ENCODE measurements around the gene USP44. TPM values are rescaled to one million over a fixed set of nuclear protein-coding genes. Genes with fewer than 3 reads are reported as not detected.

USP44 gene
- total RNA-seq, 1 donor from 2014 or later, result 5.4 TPM

DNA sequence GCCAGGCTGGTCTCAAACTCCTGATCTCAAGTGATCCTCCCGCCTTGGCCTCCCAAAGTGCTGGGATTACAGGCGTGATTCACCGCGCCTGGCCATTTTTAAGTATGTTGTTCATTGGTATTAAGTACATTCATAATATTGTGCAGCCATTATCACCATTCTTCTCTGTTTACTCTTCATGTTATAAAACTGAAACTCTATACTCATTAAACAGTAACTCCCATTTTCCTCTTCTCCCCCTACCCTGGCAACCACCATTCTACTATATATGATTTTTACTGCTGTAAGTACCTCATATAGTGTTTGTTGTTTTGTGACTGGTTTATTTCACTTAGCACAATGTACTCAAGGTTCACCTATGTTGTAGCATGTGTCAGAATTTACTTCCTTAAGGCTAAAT lies 54.2 kb downstream of the USP44 start:
- ATAC-seq (ENCODE audit: low read depth) (no peak), DNase-seq (no peak)
- no peak overlapping the region for H3K4me3 Mint-ChIP-seq
- ChIA-PET POLR2A (no interaction called here), CTCF (no interaction called here)
- peaks cover 65% of the 10 kb centered on the region for H3K36me3 Mint-ChIP-seq (ENCODE audit: low read depth)
- no peak overlapping the region for H3K27ac Mint-ChIP-seq
- no peaks in the 10 kb centered on the region for H3K9me3 Mint-ChIP-seq
- peaks cover 6% of the 10 kb centered on the region for H3K4me1 Mint-ChIP-seq
- intact Hi-C loops (cut with micrococcal nuclease), result no loop called here
- TF ChIP-seq, protein P1, sequence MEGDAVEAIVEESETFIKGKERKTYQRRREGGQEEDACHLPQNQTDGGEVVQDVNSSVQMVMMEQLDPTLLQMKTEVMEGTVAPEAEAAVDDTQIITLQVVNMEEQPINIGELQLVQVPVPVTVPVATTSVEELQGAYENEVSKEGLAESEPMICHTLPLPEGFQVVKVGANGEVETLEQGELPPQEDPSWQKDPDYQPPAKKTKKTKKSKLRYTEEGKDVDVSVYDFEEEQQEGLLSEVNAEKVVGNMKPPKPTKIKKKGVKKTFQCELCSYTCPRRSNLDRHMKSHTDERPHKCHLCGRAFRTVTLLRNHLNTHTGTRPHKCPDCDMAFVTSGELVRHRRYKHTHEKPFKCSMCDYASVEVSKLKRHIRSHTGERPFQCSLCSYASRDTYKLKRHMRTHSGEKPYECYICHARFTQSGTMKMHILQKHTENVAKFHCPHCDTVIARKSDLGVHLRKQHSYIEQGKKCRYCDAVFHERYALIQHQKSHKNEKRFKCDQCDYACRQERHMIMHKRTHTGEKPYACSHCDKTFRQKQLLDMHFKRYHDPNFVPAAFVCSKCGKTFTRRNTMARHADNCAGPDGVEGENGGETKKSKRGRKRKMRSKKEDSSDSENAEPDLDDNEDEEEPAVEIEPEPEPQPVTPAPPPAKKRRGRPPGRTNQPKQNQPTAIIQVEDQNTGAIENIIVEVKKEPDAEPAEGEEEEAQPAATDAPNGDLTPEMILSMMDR (IDR thresholded peaks at IDR 0.05), result no peak
- no peaks in the 10 kb centered on the region for H3K27me3 Mint-ChIP-seq

DNA sequence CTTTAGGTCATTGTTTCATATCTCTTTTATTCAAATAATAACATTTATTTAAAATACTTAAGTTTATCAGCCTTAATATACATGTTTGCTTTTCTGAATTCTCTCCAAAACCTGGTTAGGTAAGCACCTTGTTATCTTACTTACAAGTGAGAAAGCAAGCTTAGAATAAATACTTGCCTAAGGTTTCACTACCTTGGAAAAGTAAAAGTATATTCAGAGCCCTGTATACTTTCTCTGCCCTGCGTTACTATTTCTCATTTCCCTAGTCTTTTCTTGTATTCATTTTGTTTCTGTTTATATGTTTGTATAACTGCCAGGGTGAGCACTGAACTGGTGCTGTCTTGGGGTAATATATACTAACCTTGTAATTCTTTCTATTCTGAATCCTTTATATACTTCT lies 55.8 kb downstream of the USP44 start:
- CTCF ChIA-PET, result no interaction called here
- POLR2A ChIA-PET, result no interaction called here
- no peaks in the 10 kb centered on the region for H3K27me3 Mint-ChIP-seq
- H3K4me1 Mint-ChIP-seq, result peaks cover 6% of the 10 kb centered on the region
- no peak for DNase-seq
- peak overlapping the region; percentile 20 for H3K27ac Mint-ChIP-seq
- TF ChIP-seq, protein P1 (IDR thresholded peaks at IDR 0.05), result no peak
- intact Hi-C loops (cut with micrococcal nuclease), result no loop called here
- ATAC-seq (ENCODE audit: low read depth), result no peak
- H3K36me3 Mint-ChIP-seq (ENCODE audit: low read depth), result peaks cover 74% of the 10 kb centered on the region
- no peak overlapping the region for H3K4me3 Mint-ChIP-seq
- no peaks in the 10 kb centered on the region for H3K9me3 Mint-ChIP-seq

DNA sequence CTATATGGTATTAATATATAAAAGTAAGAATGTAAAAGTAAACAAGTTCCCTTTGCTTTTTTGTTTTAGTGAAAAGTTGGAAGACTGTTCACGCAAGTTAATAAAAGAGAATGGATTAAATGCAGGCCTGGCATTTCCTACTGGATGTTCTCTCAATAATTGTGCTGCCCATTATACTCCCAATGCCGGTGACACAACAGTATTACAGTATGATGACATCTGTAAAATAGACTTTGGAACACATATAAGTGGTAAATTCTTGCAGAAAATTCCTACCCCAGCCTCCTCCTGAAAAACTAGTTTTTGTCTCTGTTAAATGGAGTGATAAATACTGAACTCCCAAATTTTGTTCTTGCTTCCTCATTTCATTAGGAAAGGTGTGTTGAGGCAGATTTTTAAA lies 56.4 kb downstream of the USP44 start:
- intact Hi-C loops (cut with micrococcal nuclease), result no loop called here
- ChIA-PET CTCF (no interaction called here), POLR2A (no interaction called here)
- TF ChIP-seq, protein P1 (IDR thresholded peaks at IDR 0.05), result no peak
- Mint-ChIP-seq H3K27ac (no peak overlapping the region), H3K4me3 (no peak overlapping the region), H3K4me1 (peaks cover 6% of the 10 kb centered on the region), H3K9me3 (no peaks in the 10 kb centered on the region), H3K27me3 (no peaks in the 10 kb centered on the region), H3K36me3 (ENCODE audit: low read depth) (peaks cover 72% of the 10 kb centered on the region)
- no peak for ATAC-seq (ENCODE audit: low read depth)
- DNase-seq, result no peak

DNA sequence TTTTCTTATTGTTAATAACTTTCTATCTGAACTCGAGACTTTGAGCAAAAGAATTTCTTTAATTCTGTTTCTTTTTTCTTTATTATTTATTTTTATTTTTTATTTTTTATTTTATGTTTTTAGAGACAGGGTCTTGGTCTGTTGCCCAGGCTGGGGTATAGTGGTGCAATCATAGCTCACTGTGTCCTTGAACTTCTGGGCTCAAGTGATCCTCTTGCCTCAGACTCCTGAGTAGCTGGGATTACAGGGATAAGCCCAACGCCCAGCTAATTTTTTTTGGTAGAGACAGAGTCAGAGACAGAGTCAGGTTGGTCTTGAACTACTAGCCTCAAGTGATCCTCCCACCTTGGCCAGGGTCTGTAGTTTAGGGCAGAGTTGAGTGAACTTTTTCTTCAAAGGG lies 58.8 kb downstream of the USP44 start:
- CTCF ChIA-PET, result interaction anchor here (0.9 kb wide), 1 partner anchor 42 kb away, joined by 3 read pairs; no protein-coding TSS in a partner anchor
- ATAC-seq (ENCODE audit: low read depth) (no peak), DNase-seq (no peak)
- no peak overlapping the region for H3K27ac Mint-ChIP-seq
- H3K4me3 Mint-ChIP-seq, result no peak overlapping the region
- intact Hi-C loops (cut with micrococcal nuclease), result no loop called here
- no peaks in the 10 kb centered on the region for H3K4me1 Mint-ChIP-seq
- H3K9me3 Mint-ChIP-seq, result no peaks in the 10 kb centered on the region
- no peaks in the 10 kb centered on the region for H3K27me3 Mint-ChIP-seq
- TF ChIP-seq, protein P1 (IDR thresholded peaks at IDR 0.05), result no peak
- POLR2A ChIA-PET, result no interaction called here
- peaks cover 66% of the 10 kb centered on the region for H3K36me3 Mint-ChIP-seq (ENCODE audit: low read depth)

DNA sequence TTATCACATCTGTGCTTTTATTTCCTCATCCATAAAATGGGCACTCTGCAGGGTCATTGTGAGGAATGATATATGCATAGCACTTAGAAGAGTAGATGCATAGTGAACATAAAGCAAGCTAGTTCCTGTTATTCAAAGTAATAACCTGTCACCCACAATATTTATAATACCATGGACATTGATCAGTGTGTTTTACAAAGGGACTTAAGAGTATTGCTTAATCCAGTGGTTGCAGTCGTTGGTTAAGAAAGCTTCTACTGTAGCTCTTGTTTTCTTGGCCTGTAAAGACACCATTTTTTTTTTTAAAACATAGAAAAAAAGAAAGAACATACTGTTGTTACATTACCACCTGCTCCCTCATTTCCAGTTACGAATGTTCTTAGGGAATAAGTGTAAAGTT lies 64.3 kb downstream of the USP44 start:
- Mint-ChIP-seq H3K9me3 (no peaks in the 10 kb centered on the region), H3K27ac (no peak overlapping the region), H3K36me3 (ENCODE audit: low read depth) (peaks cover 67% of the 10 kb centered on the region), H3K4me1 (no peaks in the 10 kb centered on the region), H3K4me3 (no peak overlapping the region), H3K27me3 (no peaks in the 10 kb centered on the region)
- intact Hi-C loops (cut with micrococcal nuclease), result no loop called here
- no peak for DNase-seq
- CTCF ChIA-PET, result no interaction called here
- TF ChIP-seq, protein P1 (IDR thresholded peaks at IDR 0.05), result no peak
- ATAC-seq (ENCODE audit: low read depth), result no peak
- POLR2A ChIA-PET, result interaction anchor here (0.6 to 0.7 kb wide), 2 partner anchors 14 to 325 kb away, joined by 3 to 8 read pairs; partner anchors contain the start of gene METAP2
